ENCODE measurements around the gene MSI2. TPM values are rescaled to one million over a fixed set of nuclear protein-coding genes. Genes with fewer than 3 reads are reported as not detected.
"Not testable (repeated sequence)": the region's sequence is repeated elsewhere in the genome, so short reads cannot be mapped to it uniquely, and the experiment has no call there.

MSI2 gene
- polyA plus RNA-seq, 3 donors: 82.8 to 94.6 (median 84.0) TPM

- DNase-seq (ENCODE audit: low read depth in 3 of 3, low spot score in 2 of 3): not testable (repeated sequence)
These were observed 365.5 kb downstream of the MSI2 start for GRCh38 chr17:57621791-57622190.

GRCh38 chr17:57622306-57622682 lies 366.0 kb downstream of the MSI2 start:
- no peak for DNase-seq (ENCODE audit: low read depth in 3 of 3, low spot score in 2 of 3)

GRCh38 chr17:57622683-57623433 lies 366.5 kb downstream of the MSI2 start:
- DNase-seq (ENCODE audit: low read depth in 3 of 3, low spot score in 2 of 3): no peak

- DNase-seq (ENCODE audit: low read depth in 3 of 3, low spot score in 2 of 3): no peak
These were observed 367.3 kb downstream of the MSI2 start for GRCh38 chr17:57623620-57624019.

GRCh38 chr17:57624386-57624785 lies 368.1 kb downstream of the MSI2 start:
- DNase-seq (ENCODE audit: low read depth in 3 of 3, low spot score in 2 of 3): no peak

GRCh38 chr17:57625511-57625910 lies 369.2 kb downstream of the MSI2 start:
- no peak for DNase-seq (ENCODE audit: low read depth in 3 of 3, low spot score in 2 of 3)

GRCh38 chr17:57625957-57626356 lies 369.6 kb downstream of the MSI2 start:
- DNase-seq (ENCODE audit: low read depth in 3 of 3, low spot score in 2 of 3): no peak

GRCh38 chr17:57626520-57627210 lies 370.3 kb downstream of the MSI2 start:
- DNase-seq (ENCODE audit: low read depth in 3 of 3, low spot score in 2 of 3): no peak

- DNase-seq (ENCODE audit: low read depth in 3 of 3, low spot score in 2 of 3): no peak
These were observed 371.3 kb downstream of the MSI2 start for GRCh38 chr17:57627591-57627990.

GRCh38 chr17:57628421-57628820 lies 372.1 kb downstream of the MSI2 start:
- DNase-seq (ENCODE audit: low read depth in 3 of 3, low spot score in 2 of 3): no peak

GRCh38 chr17:57629470-57629869 lies 373.1 kb downstream of the MSI2 start:
- no peak for DNase-seq (ENCODE audit: low read depth in 3 of 3, low spot score in 2 of 3)

GRCh38 chr17:57629886-57630285 lies 373.6 kb downstream of the MSI2 start:
- no peak for DNase-seq (ENCODE audit: low read depth in 3 of 3, low spot score in 2 of 3)

- no peak for DNase-seq (ENCODE audit: low read depth in 3 of 3, low spot score in 2 of 3)
These were observed 374.4 kb downstream of the MSI2 start for GRCh38 chr17:57630736-57631135.

GRCh38 chr17:57631871-57632270 lies 375.5 kb downstream of the MSI2 start:
- no peak for DNase-seq (ENCODE audit: low read depth in 3 of 3, low spot score in 2 of 3)

- DNase-seq (ENCODE audit: low read depth in 3 of 3, low spot score in 2 of 3): no peak
These were observed 376.0 kb downstream of the MSI2 start for GRCh38 chr17:57632294-57632693.

GRCh38 chr17:57633236-57633635 lies 376.9 kb downstream of the MSI2 start:
- no peak for DNase-seq (ENCODE audit: low read depth in 3 of 3, low spot score in 2 of 3)

- DNase-seq (ENCODE audit: low read depth in 3 of 3, low spot score in 2 of 3): no peak
These were observed 378.6 kb downstream of the MSI2 start for GRCh38 chr17:57634713-57635465.

- no peak for DNase-seq (ENCODE audit: low read depth in 3 of 3, low spot score in 2 of 3)
These were observed 380.0 kb downstream of the MSI2 start for GRCh38 chr17:57636274-57636673.

- no peak for DNase-seq (ENCODE audit: low read depth in 3 of 3, low spot score in 2 of 3)
These were observed 380.8 kb downstream of the MSI2 start for GRCh38 chr17:57636985-57637665.

- no peak for DNase-seq (ENCODE audit: low read depth in 3 of 3, low spot score in 2 of 3)
These were observed 381.3 kb downstream of the MSI2 start for GRCh38 chr17:57637666-57638010.

GRCh38 chr17:57638284-57638683 lies 382.0 kb downstream of the MSI2 start:
- DNase-seq (ENCODE audit: low read depth in 3 of 3, low spot score in 2 of 3): no peak
